Breast epithelium (tissue), 4 donors: ENCODE data around the gene TXNRD2. TPM values are rescaled to one million over a fixed set of nuclear protein-coding genes. Genes with fewer than 3 reads are reported as not detected.

Source experiments
- DNase-seq, 2 donors: peaks; one replicate each; pipeline ENCODE4 v3.0.0-alpha.2; 2019; ENCODE audit warnings: low spot score in 2 of 2
- H3K27ac ChIP-seq, 2 donors: fragments of 200-600 bp; sonication (generic) in 1 of 2; one replicate each; pipeline ENCODE4 v1.5.1; 2016 to 2019; ENCODE audit warnings: mild to moderate bottlenecking in 1 of 2
- H3K27me3 ChIP-seq, 2 donors: fragments of 200-600 bp; sonication (generic) in 1 of 2; one replicate each; pipeline versions ENCODE4 v1.5.1 to v1.6.0; 2017 to 2019; ENCODE audit warnings: control low read depth in 1 of 2, mild to moderate bottlenecking in 1 of 2
- H3K36me3 ChIP-seq: fragments of 200-600 bp; one replicate; pipeline ENCODE4 v1.5.1; 2019
- H3K4me1 ChIP-seq, 2 donors: fragments of 200-600 bp; sonication (generic); one replicate each; pipeline ENCODE4 v1.5.1; 2016 to 2019; ENCODE audit warnings: control low read depth in 1 of 2
- H3K4me3 ChIP-seq, 3 donors: fragments of 200-600 bp; sonication (generic); 1 replicate in 2 of 3; 2 replicates in 1 of 3; pipeline ENCODE4 v1.5.1; 2016 to 2019; ENCODE audit warnings: mild to moderate bottlenecking in 3 of 3, moderate library complexity in 2 of 3
- H3K9me3 ChIP-seq, 2 donors: fragments of 200-600 bp; sonication (generic) in 1 of 2; one replicate each; pipeline ENCODE4 v1.5.1; 2016 to 2019; ENCODE audit warnings: control low read depth in 1 of 2
- POLR2A ChIP-seq: fragments of 450-650 bp; IDR thresholded peaks from one replicate; pipeline ENCODE4 v1.6.1; 2016; ENCODE audit warnings: antibody characterized with exemption, mild to moderate bottlenecking, moderate library complexity
- POLR2AphosphoS5 ChIP-seq, 3 donors: sonication (generic); formaldehyde crosslinking; IDR thresholded peaks; one replicate each; pipeline ENCODE4 v1.6.1; 2017; ENCODE audit warnings: antibody characterized with exemption in 3 of 3
- intact Hi-C: fragments of 100-400 bp; cut with DNase I; formaldehyde crosslinking; loops from one replicate; pipeline ENCODE4 v1.15.1; 2023; ENCODE audit warnings: low total_unique reads
- total RNA-seq, 3 donors: library from RNA; depleted of rRNA; stranded (reverse); fragments of >200 nt; gene quantifications; one replicate each; pipeline ENCODE4 v1.1.0, GENCODE V29; 2016
- TF ChIP-seq, protein P1 (sequence below), 3 donors: fragments of 450-650 bp; IDR thresholded peaks; one replicate each; pipeline ENCODE4 v1.5.1; 2016 to 2017; ENCODE audit warnings: antibody characterized with exemption in 3 of 3, mild to moderate bottlenecking in 3 of 3, moderate library complexity in 3 of 3

The TXNRD2 gene
- total RNA-seq, 3 donors from 2014 or later = 13.8 to 22.8 (median 20.6) TPM

DNA sequence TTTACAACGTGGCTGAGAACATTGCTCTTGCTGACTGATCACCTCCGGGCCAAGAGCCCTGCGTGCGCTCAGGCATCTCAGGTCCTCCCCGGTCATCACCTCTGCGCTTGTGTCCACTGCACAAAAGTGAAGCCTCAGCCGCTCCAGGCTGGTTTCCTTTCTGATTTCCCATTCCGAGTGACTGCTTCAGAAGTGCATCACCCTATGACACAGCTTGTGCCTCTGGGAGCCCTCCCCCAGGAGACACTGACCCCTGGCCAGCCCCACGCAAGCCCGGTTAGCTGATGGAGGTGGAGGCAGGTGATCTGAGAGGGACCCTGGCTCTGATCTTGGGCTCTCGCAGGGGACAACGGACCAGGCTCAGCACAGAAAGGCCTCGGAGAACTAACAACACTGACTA lies 48.7 kb downstream of the TXNRD2 start:
- Histone ChIP-seq H3K27ac (peak overlapping the region in 1 of 2 donors; percentile 61), H3K4me3 (no peak overlapping the region), H3K27me3 (no peaks in the 10 kb centered on the region), H3K36me3 (no peaks in the 10 kb centered on the region), H3K9me3 (no peaks in the 10 kb centered on the region), H3K4me1 (peaks cover 0 to 14% of the 10 kb centered on the region in 2 donors)
- intact Hi-C loops = no loop called here
- DNase-seq = no peak
- TF ChIP-seq, protein P1, sequence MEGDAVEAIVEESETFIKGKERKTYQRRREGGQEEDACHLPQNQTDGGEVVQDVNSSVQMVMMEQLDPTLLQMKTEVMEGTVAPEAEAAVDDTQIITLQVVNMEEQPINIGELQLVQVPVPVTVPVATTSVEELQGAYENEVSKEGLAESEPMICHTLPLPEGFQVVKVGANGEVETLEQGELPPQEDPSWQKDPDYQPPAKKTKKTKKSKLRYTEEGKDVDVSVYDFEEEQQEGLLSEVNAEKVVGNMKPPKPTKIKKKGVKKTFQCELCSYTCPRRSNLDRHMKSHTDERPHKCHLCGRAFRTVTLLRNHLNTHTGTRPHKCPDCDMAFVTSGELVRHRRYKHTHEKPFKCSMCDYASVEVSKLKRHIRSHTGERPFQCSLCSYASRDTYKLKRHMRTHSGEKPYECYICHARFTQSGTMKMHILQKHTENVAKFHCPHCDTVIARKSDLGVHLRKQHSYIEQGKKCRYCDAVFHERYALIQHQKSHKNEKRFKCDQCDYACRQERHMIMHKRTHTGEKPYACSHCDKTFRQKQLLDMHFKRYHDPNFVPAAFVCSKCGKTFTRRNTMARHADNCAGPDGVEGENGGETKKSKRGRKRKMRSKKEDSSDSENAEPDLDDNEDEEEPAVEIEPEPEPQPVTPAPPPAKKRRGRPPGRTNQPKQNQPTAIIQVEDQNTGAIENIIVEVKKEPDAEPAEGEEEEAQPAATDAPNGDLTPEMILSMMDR (IDR thresholded peaks at IDR 0.05) = no peak
- TF ChIP-seq POLR2AphosphoS5 (IDR thresholded peaks at IDR 0.05) = no peak
- no peak for TF ChIP-seq POLR2A

DNA sequence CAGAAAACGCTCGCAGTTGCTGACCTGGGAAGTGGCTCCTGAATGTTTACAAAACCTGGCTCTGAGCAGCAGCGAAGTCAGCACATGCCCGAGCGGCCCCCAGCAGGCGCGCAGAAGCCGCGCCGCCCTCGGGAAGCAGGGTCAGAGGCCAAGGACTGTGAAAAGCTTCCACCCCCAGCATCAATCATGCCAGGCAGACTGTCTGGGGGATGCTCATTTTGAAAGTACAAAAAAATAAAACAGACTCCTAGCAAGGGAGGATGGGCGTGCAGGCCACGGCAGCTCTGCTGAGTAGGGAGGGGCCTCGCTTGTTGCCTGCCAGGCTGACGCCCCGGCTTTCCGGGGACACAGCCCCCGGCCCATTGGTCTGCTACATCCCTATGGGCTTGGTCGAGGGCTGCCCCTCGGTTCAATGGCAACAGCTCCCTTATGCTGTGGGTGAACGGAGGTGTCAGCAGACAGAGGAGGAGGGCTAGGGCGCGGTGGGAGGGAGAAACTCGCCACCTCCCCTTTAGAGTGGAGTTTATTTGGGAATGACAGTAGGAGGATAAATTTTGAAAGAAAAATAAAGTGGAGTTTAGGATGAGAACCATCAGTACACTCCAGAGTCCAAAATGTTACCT lies 49.2 kb downstream of the TXNRD2 start:
- intact Hi-C loops = no loop called here
- H3K36me3 ChIP-seq = no peaks in the 10 kb centered on the region
- H3K9me3 ChIP-seq = no peaks in the 10 kb centered on the region
- H3K27me3 ChIP-seq = no peaks in the 10 kb centered on the region
- peaks cover 0 to 14% of the 10 kb centered on the region in 2 donors for H3K4me1 ChIP-seq
- H3K4me3 ChIP-seq = peak overlapping the region in 2 of 3 donors; percentile 26 to 53
- peak overlapping the region; percentile 33 to 61 for H3K27ac ChIP-seq
- no peak for DNase-seq
- TF ChIP-seq POLR2AphosphoS5 (IDR thresholded peaks at IDR 0.05) = no peak
- no peak for TF ChIP-seq POLR2A
- TF ChIP-seq, protein P1 (IDR thresholded peaks at IDR 0.05) = no peak

DNA sequence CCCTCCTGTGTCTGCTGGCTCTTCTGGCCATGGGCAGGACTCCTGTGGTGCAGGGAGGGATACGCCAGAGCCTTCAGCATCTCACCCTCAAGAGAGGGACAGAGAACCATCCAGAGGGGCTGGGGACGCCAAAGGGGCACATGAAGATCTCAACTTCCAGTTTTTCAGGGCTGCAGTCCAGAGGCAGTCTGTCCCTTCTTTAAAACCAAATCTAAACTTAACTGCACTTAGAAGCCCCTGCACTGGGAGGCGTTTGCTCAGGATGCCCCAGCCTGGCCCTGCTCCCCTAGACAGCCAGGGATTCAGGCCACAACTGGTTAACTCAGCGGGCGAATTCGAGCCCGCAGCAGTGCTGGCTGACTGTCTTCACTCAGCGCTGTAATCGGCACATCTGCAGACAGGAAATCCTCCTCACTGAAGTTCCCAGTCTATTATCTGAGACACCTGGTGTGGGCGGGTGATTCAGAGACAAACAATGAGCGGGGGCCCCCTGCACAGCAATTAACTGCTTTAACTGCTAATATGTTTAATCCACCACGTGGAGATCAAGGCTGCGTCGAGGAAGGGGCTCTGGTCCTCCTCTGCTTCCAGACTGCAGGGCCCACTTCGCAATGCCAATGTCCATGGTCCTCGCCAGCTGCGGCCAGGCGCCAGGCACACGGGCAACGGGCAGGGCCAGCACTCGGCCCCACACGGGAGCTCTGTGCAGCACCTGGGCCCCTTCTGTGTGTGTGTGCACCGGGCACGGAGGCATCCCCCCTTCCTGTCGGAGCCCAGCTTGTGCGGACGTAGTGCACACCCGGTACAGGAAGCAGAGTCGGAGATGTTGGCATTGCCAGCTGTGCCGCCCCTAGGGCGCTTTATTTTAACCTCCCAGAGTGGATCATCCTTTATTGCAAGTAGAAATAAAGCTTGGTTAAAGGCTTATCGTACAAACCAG lies 50.0 kb downstream of the TXNRD2 start:
- H3K4me1 ChIP-seq = peaks cover 0 to 14% of the 10 kb centered on the region in 2 donors
- H3K4me3 ChIP-seq = peak overlapping the region in 2 of 3 donors; percentile 26 to 53
- DNase-seq = no peak
- TF ChIP-seq, protein P1 (IDR thresholded peaks at IDR 0.05) = no peak
- TF ChIP-seq POLR2AphosphoS5 (IDR thresholded peaks at IDR 0.05) (no peak), POLR2A (no peak)
- H3K36me3 ChIP-seq = no peaks in the 10 kb centered on the region
- no peaks in the 10 kb centered on the region for H3K27me3 ChIP-seq
- H3K9me3 ChIP-seq = no peaks in the 10 kb centered on the region
- intact Hi-C loops = no loop called here
- H3K27ac ChIP-seq = peak overlapping the region; percentile 33 to 61

DNA sequence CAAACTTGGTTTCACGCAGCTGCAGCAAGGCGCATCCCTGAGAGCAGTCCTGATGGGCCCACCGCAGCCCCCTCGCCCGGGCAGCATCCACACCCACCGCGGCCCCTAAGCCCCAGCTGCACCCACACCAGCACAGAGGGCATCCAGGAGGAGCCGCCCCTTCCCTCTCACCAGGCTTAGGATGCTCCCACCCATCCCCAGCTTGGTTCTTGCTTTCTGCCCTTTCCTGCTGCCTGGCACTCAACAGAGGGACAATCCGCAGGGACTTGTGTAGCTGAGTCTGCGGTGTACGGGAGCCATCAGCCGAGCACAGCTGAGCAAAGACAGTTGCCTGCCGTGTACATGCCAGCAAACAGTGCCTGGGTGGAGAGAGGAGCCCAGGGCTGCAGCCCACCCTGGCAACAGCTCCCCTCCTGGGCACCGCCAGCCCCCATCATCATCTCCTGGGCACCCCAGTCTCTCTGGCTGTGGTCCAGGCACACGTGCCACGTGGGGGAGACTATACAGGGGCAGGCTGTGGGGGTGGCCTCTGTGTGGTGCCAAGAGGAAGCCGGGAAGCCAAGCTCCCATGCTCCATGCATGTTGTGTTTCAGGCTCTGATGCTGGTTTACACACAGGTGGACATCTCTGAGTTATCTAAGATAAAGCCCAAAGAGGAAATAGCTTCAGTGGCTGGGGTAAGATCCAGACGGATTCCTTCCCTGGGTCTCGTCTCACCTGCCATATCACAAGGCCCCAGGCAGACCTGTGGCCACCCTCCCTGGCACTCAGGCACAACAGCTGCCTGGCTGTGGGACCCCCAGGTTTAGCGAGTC lies 50.9 kb downstream of the TXNRD2 start:
- Histone ChIP-seq H3K36me3 (no peaks in the 10 kb centered on the region), H3K4me3 (no peak overlapping the region), H3K27me3 (no peaks in the 10 kb centered on the region), H3K9me3 (no peaks in the 10 kb centered on the region), H3K4me1 (peaks cover 0 to 14% of the 10 kb centered on the region in 2 donors), H3K27ac (peak overlapping the region in 1 of 2 donors; percentile 61)
- no peak for DNase-seq
- TF ChIP-seq POLR2AphosphoS5 (IDR thresholded peaks at IDR 0.05) (no peak), POLR2A (no peak)
- TF ChIP-seq, protein P1 (IDR thresholded peaks at IDR 0.05) = no peak
- intact Hi-C loops = no loop called here
